HFFc6 (cell line): ENCODE results near the gene CFAP74. TPM values are rescaled to one million over a fixed set of nuclear protein-coding genes. Genes with fewer than 3 reads are reported as not detected.

Source experiments
- DNase-seq: peaks from one replicate; pipeline ENCODE4 v3.0.0-alpha.2; 2018
- H3K27ac Mint-ChIP-seq: 2 replicates; pipeline ENCODE4 v1.8.0; 2020; ENCODE audit warnings: mild to moderate bottlenecking, mixed read lengths
- H3K27me3 Mint-ChIP-seq: 2 replicates; pipeline ENCODE4 v1.8.0; 2021; ENCODE audit warnings: mild to moderate bottlenecking, moderate library complexity, mixed read lengths; ENCODE audit not compliant: insufficient read depth
- H3K36me3 Mint-ChIP-seq: 2 replicates; pipeline ENCODE4 v1.8.0; 2021; ENCODE audit warnings: low read depth, mixed read lengths
- H3K4me1 Mint-ChIP-seq: 2 replicates; pipeline ENCODE4 v1.8.0; 2020; ENCODE audit warnings: low read depth, mixed read lengths
- H3K4me3 Mint-ChIP-seq: 2 replicates; pipeline ENCODE4 v1.8.0; 2020; ENCODE audit warnings: mild to moderate bottlenecking, moderate library complexity, mixed read lengths
- H3K9me3 Mint-ChIP-seq: 2 replicates; pipeline ENCODE4 v1.8.0; 2020; ENCODE audit warnings: mild to moderate bottlenecking, mixed read lengths
- total RNA-seq, 6 experiments: library from RNA; stranded (reverse); fragmentation: NEBNext Ultra II Directional; extraction: Animal tissue kit (Norgen Biotek cat#: 25700); gene quantifications; 2 replicates in 1 of 6; 3 replicates in 5 of 6; pipeline ENCODE4 v1.2.3, GENCODE V29; 2021
- TF ChIP-seq, protein P1 (sequence below): fragments of 200-600 bp; sonication (generic); IDR thresholded peaks from 2 replicates; pipeline ENCODE4 v1.5.0; 2021; ENCODE audit warnings: antibody characterized with exemption, mild to moderate bottlenecking

Gene CFAP74
- total RNA-seq, 6 experiments from 2014 or later = not detected

DNA sequence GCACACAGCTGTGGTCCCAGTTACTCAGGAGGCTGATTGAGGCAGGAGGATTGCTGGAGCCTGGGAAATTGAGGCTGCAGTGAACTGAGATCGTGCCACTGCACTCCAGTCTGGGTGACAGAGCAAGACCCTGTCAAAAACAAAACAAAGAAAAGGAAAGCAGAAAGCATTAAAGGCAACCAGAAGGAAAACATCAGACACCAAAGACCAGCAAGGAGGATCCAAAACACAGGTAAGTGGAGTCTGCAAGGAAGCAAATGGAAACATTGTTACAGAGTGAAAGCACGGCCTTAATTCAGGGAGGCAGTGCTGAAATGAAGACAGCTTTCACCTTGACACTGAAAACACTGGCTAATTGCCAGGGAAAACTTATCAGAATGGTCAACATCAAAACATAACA, 40.8 kb downstream of the CFAP74 start:
- TF ChIP-seq, protein P1, sequence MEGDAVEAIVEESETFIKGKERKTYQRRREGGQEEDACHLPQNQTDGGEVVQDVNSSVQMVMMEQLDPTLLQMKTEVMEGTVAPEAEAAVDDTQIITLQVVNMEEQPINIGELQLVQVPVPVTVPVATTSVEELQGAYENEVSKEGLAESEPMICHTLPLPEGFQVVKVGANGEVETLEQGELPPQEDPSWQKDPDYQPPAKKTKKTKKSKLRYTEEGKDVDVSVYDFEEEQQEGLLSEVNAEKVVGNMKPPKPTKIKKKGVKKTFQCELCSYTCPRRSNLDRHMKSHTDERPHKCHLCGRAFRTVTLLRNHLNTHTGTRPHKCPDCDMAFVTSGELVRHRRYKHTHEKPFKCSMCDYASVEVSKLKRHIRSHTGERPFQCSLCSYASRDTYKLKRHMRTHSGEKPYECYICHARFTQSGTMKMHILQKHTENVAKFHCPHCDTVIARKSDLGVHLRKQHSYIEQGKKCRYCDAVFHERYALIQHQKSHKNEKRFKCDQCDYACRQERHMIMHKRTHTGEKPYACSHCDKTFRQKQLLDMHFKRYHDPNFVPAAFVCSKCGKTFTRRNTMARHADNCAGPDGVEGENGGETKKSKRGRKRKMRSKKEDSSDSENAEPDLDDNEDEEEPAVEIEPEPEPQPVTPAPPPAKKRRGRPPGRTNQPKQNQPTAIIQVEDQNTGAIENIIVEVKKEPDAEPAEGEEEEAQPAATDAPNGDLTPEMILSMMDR = no peak
- Mint-ChIP-seq H3K27ac (no peak overlapping the region), H3K4me3 (no peak overlapping the region), H3K27me3 (peaks cover 61% of the 10 kb centered on the region), H3K9me3 (no peaks in the 10 kb centered on the region; the same call in 1 of the 2 replicates), H3K4me1 (no peaks in the 10 kb centered on the region; the same call in 1 of the 2 replicates), H3K36me3 (no peaks in the 10 kb centered on the region)
- no peak for DNase-seq

DNA sequence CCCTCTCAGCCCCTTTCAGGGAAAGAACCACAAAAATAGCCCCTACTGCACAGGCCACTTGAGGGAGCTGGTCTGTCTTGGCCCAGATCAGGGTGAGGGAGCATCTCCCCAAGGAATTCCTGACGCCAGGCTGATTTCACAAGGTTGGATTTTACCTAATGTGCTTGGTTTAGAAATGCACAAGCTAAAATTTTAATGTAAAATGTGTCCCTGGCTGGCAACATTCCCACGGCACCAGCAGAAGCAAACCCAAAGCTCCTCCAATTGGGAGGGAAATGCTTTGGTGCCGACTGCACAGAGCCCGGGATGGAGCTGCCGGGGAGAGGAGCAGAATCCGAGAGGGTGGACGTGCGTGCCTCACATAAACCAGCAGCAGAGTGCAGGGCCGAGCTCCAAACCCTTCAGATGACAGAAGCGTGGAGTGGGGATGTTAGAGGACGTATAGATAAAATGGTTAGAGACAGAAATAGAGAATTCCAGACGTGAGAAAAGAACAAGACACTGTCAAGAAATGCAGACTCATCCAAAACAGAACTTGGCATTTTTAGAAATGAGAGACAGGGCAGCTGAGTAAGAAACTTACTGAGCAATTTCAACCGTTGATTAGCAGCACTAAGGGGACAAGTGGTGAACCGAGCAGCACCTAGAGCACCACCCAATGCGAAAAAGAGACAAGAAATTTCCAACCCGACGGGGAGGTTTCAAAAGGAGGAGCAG, 42.9 kb downstream of the CFAP74 start:
- TF ChIP-seq, protein P1 = no peak
- H3K36me3 Mint-ChIP-seq = no peaks in the 10 kb centered on the region
- no peak overlapping the region for H3K4me3 Mint-ChIP-seq
- H3K27ac Mint-ChIP-seq = no peak overlapping the region
- H3K9me3 Mint-ChIP-seq = no peaks in the 10 kb centered on the region
- H3K27me3 Mint-ChIP-seq = peaks cover 53% of the 10 kb centered on the region
- H3K4me1 Mint-ChIP-seq = no peaks in the 10 kb centered on the region; the same call in 1 of the 2 replicates
- no peak for DNase-seq

DNA sequence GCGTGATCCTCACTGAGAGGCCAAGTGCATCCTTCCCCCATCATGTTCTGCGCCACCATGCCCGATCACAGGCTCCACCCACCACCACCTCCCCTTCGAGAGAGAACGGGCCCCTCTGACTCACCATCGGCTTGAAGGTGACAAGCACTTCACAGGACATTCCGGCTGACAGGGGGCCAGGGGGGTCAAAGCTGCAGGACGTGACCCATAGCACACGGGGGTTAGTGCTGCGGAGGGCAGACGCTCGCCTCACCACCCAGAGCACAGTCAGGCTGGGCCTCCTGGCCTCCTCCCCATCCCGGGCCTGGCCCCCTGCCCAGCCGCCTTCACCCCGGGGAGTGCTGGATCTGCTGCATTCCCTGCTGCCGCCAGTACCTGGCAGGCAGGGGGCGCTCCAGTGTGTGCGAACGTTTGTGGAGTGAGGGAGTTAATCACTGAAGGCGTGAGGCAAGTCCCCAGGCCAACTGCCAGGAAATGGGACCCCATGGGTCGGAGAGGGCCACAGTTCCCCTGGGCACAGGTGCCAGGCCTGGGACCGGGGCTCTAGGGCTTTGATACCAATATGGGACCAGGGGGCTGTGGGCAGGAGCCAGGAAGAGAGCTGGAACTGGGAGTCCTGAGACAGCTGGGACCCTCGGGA, 43.6 kb downstream of the CFAP74 start:
- H3K4me1 Mint-ChIP-seq = no peaks in the 10 kb centered on the region; the same call in 1 of the 2 replicates
- no peaks in the 10 kb centered on the region for H3K36me3 Mint-ChIP-seq
- H3K27ac Mint-ChIP-seq = no peak overlapping the region
- TF ChIP-seq, protein P1 = peak; percentile 87
- no peak overlapping the region for H3K4me3 Mint-ChIP-seq
- H3K9me3 Mint-ChIP-seq = no peaks in the 10 kb centered on the region
- peaks cover 52% of the 10 kb centered on the region for H3K27me3 Mint-ChIP-seq
- peak; percentile 30 for DNase-seq

DNA sequence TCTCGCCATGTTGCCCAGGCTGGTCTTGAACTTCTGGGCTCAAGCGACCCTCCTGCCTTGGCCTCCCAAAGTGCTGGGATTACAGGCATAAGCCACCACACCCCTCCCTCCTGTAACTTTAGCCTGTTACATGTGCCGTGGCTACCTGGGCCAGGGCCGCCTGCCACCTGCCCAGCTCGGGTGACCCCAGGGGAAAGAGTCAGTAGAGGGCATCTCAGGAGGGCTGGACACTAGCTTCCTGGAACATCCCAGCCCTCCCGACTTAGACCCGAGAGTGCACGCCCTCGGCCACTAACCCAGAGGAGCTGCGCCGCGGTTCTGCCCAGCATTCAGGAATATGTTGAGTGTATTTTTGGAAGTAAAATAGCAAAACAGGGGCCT, 44.1 kb downstream of the CFAP74 start:
- TF ChIP-seq, protein P1 = no peak
- Mint-ChIP-seq H3K4me3 (no peak overlapping the region), H3K9me3 (no peaks in the 10 kb centered on the region), H3K36me3 (no peaks in the 10 kb centered on the region), H3K27me3 (peaks cover 52% of the 10 kb centered on the region), H3K4me1 (no peaks in the 10 kb centered on the region; the same call in 1 of the 2 replicates), H3K27ac (no peak overlapping the region)
- no peak for DNase-seq

DNA sequence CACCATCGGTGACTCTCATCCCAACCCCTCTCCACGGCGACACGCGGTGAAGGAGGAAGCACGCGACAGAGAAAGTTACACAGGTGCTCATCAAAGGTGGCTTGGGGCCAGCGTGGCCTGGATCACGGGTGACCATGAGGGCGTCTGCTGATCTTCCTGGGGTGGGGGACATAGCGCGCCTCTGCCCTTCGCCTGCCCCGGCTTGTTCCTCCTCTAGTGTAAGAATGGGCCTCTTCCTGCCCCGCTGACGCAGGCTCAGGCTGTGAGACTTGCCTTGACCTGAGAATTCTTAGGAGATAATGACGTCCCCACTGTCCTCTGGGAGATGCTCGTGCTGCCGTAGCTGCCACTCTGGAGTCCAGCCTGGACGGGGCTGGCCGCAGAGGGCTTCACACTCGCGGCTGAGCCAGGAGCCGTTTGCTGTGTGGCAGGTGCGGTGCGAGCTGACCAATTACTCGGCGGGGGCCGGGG, 45.5 kb downstream of the CFAP74 start:
- H3K36me3 Mint-ChIP-seq = no peaks in the 10 kb centered on the region
- no peak overlapping the region for H3K27ac Mint-ChIP-seq
- H3K27me3 Mint-ChIP-seq = peaks cover 41% of the 10 kb centered on the region
- no peak for DNase-seq
- H3K4me3 Mint-ChIP-seq = no peak overlapping the region
- H3K4me1 Mint-ChIP-seq = no peaks in the 10 kb centered on the region; the same call in 1 of the 2 replicates
- TF ChIP-seq, protein P1 = no peak
- no peaks in the 10 kb centered on the region for H3K9me3 Mint-ChIP-seq
